ENCODE results near the gene SNX4. TPM values are rescaled to one million over a fixed set of nuclear protein-coding genes. Genes with fewer than 3 reads are reported as not detected.
"Not testable (repeated sequence)": the region's sequence is repeated elsewhere in the genome, so short reads cannot be mapped to it uniquely, and the experiment has no call there.

SNX4 gene
- polyA plus RNA-seq, 1 donor (not counting 4 experiments of a cell fraction or from before 2014, with no cell fraction given) = 17.9 TPM

DNA sequence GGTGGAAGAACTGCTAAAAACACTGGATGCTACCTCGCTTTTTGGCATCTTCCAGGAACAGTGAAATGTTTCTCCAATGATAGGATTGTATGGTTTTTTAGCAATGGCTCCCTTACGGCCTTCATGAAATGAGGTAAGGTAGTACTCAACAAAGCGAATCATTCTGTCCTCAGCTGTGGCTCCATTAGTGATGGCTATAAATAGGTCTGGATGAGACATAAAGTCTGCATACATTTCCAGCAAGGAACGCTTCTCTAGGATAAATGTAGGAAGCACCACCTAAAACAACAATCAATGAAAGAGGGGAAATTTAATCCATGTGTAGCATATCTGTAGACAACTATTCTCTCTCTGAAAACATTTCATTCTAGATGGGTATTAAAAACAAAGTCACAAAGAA, 32.4 kb upstream of the SNX4 start:
- Histone ChIP-seq H3K27ac (ENCODE audit: control insufficient read depth, insufficient read depth, low read length) (no peak overlapping the region), H3K4me3 (ENCODE audit: control insufficient read depth in 2 of 3, extremely low read depth in 1 of 3, insufficient read depth in 2 of 3, low read depth in 1 of 3, low read length in 3 of 3) (no peak overlapping the region), H2AFZ (ENCODE audit: control insufficient read depth, low read length) (no peak overlapping the region), H3K4me1 (ENCODE audit: control insufficient read depth, extremely low read depth, insufficient read depth, low read length) (no peaks in the 10 kb centered on the region), H4K20me1 (ENCODE audit: control insufficient read depth, extremely low read depth, insufficient read depth, low read length) (no peaks in the 10 kb centered on the region), H3K27me3 (ENCODE audit: control insufficient read depth, extremely low read depth, insufficient read depth, low read length) (no peaks in the 10 kb centered on the region), H3K9me1 (ENCODE audit: control insufficient read depth, extremely low read depth, insufficient read depth, low read length) (no peaks in the 10 kb centered on the region), H3K36me3 (ENCODE audit: control insufficient read depth in 2 of 2, extremely low read depth in 1 of 2, insufficient read depth in 2 of 2, low read length in 2 of 2) (no peaks in the 10 kb centered on the region), H3K79me2 (ENCODE audit: control insufficient read depth, insufficient read depth, low read length) (no peaks in the 10 kb centered on the region), H3K4me2 (ENCODE audit: control insufficient read depth, extremely low read depth, insufficient read depth, low read depth, low read length) (no peak overlapping the region), H3K9me3 (ENCODE audit: control insufficient read depth, low read depth, low read length) (no peaks in the 10 kb centered on the region), H3K9ac (ENCODE audit: control insufficient read depth, extremely low read depth, insufficient read depth, low read length) (no peak overlapping the region)
- dilution Hi-C loops (cut with MboI; ENCODE audit: extremely low pct_ligation_motif_present, low sequenced_read_pairs) = no loop called here
- TF ChIP-seq EZH2 (IDR thresholded peaks at IDR 0.05; ENCODE audit: low read length) = no peak
- FAIRE-seq = no peak
- DNase-seq (ENCODE audit: low read depth, low spot score) = no peak

GRCh38 chr3:125528920-125529319, 8.9 kb upstream of the SNX4 start:
- TF ChIP-seq EZH2 (IDR thresholded peaks at IDR 0.05; ENCODE audit: low read length) (no peak), CTCF (optimal IDR thresholded peaks at IDR 0.05 in 1 of 3, IDR thresholded peaks at IDR 0.05 in 1 of 3, conservative IDR thresholded peaks at IDR 0.05 in 1 of 3; ENCODE audit: extremely low read depth in 1 of 3, insufficient read depth in 2 of 3, low read length in 3 of 3) (no peak)
- no peak for FAIRE-seq

DNA sequence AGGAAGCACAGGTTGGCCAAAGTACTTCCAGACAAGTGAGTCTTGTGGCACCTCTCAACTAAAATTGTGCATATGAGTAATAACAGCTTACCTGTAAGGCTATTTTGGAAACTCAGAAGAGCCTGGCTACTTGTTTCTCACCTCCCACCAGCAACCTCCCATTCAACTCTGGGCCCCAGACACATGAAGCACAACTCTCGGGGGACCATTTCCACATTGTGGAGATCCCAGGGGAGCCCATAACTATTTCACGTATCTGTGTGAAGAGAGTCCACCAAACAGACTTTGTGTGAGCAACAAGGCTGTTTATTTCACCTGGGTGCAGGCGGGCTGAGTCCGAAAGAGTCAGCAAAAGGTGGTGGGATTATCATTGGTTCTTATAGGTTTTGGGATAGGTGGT, 5.2 kb upstream of the SNX4 start:
- H4K20me1 ChIP-seq (ENCODE audit: control insufficient read depth, extremely low read depth, insufficient read depth, low read length) = no peaks in the 10 kb centered on the region
- H3K4me2 ChIP-seq (ENCODE audit: control insufficient read depth, extremely low read depth, insufficient read depth, low read depth, low read length) = no peak overlapping the region
- no peak overlapping the region for H3K27ac ChIP-seq (ENCODE audit: control insufficient read depth, insufficient read depth, low read length)
- DNase-seq (ENCODE audit: low read depth, low spot score) = no peak
- H3K4me3 ChIP-seq (ENCODE audit: control insufficient read depth in 2 of 3, extremely low read depth in 1 of 3, insufficient read depth in 2 of 3, low read depth in 1 of 3, low read length in 3 of 3) = no peak overlapping the region
- no peaks in the 10 kb centered on the region for H3K4me1 ChIP-seq (ENCODE audit: control insufficient read depth, extremely low read depth, insufficient read depth, low read length)
- no peak for FAIRE-seq
- dilution Hi-C loops (cut with MboI; ENCODE audit: extremely low pct_ligation_motif_present, low sequenced_read_pairs) = no loop called here
- H3K27me3 ChIP-seq (ENCODE audit: control insufficient read depth, extremely low read depth, insufficient read depth, low read length) = no peaks in the 10 kb centered on the region
- H3K9ac ChIP-seq (ENCODE audit: control insufficient read depth, extremely low read depth, insufficient read depth, low read length) = no peak overlapping the region
- H3K9me1 ChIP-seq (ENCODE audit: control insufficient read depth, extremely low read depth, insufficient read depth, low read length) = no peaks in the 10 kb centered on the region
- peaks cover 0 to 1% of the 10 kb centered on the region in 2 experiments for H3K36me3 ChIP-seq (ENCODE audit: control insufficient read depth in 2 of 2, extremely low read depth in 1 of 2, insufficient read depth in 2 of 2, low read length in 2 of 2)
- no peak for TF ChIP-seq EZH2 (IDR thresholded peaks at IDR 0.05; ENCODE audit: low read length)
- no peak for TF ChIP-seq CTCF (optimal IDR thresholded peaks at IDR 0.05 in 1 of 3, IDR thresholded peaks at IDR 0.05 in 1 of 3, conservative IDR thresholded peaks at IDR 0.05 in 1 of 3; ENCODE audit: extremely low read depth in 1 of 3, insufficient read depth in 2 of 3, low read length in 3 of 3)
- H3K9me3 ChIP-seq (ENCODE audit: control insufficient read depth, low read depth, low read length) = no peaks in the 10 kb centered on the region
- no peak overlapping the region for H2AFZ ChIP-seq (ENCODE audit: control insufficient read depth, low read length)
- H3K79me2 ChIP-seq (ENCODE audit: control insufficient read depth, insufficient read depth, low read length) = peaks cover 2% of the 10 kb centered on the region

More at GRCh38 chr3:125528920-125529319, 8.9 kb upstream of the SNX4 start:
- no peak for DNase-seq (ENCODE audit: low read depth, low spot score)
- Histone ChIP-seq H2AFZ (ENCODE audit: control insufficient read depth, low read length) (no peak overlapping the region), H4K20me1 (ENCODE audit: control insufficient read depth, extremely low read depth, insufficient read depth, low read length) (no peaks in the 10 kb centered on the region), H3K27ac (ENCODE audit: control insufficient read depth, insufficient read depth, low read length) (no peak overlapping the region), H3K9me1 (ENCODE audit: control insufficient read depth, extremely low read depth, insufficient read depth, low read length) (no peaks in the 10 kb centered on the region), H3K9ac (ENCODE audit: control insufficient read depth, extremely low read depth, insufficient read depth, low read length) (no peak overlapping the region), H3K4me2 (ENCODE audit: control insufficient read depth, extremely low read depth, insufficient read depth, low read depth, low read length) (no peak overlapping the region), H3K79me2 (ENCODE audit: control insufficient read depth, insufficient read depth, low read length) (no peaks in the 10 kb centered on the region), H3K4me3 (ENCODE audit: control insufficient read depth in 2 of 3, extremely low read depth in 1 of 3, insufficient read depth in 2 of 3, low read depth in 1 of 3, low read length in 3 of 3) (no peak overlapping the region), H3K36me3 (ENCODE audit: control insufficient read depth in 2 of 2, extremely low read depth in 1 of 2, insufficient read depth in 2 of 2, low read length in 2 of 2) (peaks cover 0 to 3% of the 10 kb centered on the region in 2 experiments), H3K27me3 (ENCODE audit: control insufficient read depth, extremely low read depth, insufficient read depth, low read length) (no peaks in the 10 kb centered on the region), H3K9me3 (ENCODE audit: control insufficient read depth, low read depth, low read length) (no peaks in the 10 kb centered on the region), H3K4me1 (ENCODE audit: control insufficient read depth, extremely low read depth, insufficient read depth, low read length) (no peaks in the 10 kb centered on the region)
- dilution Hi-C loops (cut with MboI; ENCODE audit: extremely low pct_ligation_motif_present, low sequenced_read_pairs) = no loop called here

DNA sequence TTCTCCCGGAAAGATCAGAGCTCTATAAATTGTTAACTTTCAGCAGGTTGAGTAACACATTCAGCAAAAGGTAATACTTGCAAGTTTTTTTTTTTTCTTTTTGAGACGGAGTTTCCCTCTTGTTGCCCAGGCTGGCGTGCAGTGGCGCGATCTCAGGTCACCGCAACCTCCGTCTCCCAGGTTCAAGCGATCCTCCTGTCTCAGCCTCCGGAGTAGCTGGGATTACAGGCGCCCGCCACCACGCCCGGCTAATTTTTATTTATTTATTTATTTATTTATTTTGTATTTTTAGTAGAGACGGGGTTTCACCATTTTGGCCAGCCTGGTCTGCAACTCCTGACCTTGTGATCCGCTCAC, 539 bp upstream of the SNX4 start:
- dilution Hi-C loops (cut with MboI; ENCODE audit: extremely low pct_ligation_motif_present, low sequenced_read_pairs); H4K20me1 ChIP-seq (ENCODE audit: control insufficient read depth, extremely low read depth, insufficient read depth, low read length); H3K27me3 ChIP-seq (ENCODE audit: control insufficient read depth, extremely low read depth, insufficient read depth, low read length); FAIRE-seq; DNase-seq (ENCODE audit: low read depth, low spot score); H3K36me3 ChIP-seq (ENCODE audit: control insufficient read depth in 2 of 2, extremely low read depth in 1 of 2, insufficient read depth in 2 of 2, low read length in 2 of 2); H3K9me3 ChIP-seq (ENCODE audit: control insufficient read depth, low read depth, low read length); H3K9me1 ChIP-seq (ENCODE audit: control insufficient read depth, extremely low read depth, insufficient read depth, low read length): not testable (repeated sequence)
- Histone ChIP-seq H2AFZ (ENCODE audit: control insufficient read depth, low read length) (peak overlapping the region; percentile 96), H3K4me3 (ENCODE audit: control insufficient read depth in 2 of 3, extremely low read depth in 1 of 3, insufficient read depth in 2 of 3, low read depth in 1 of 3, low read length in 3 of 3) (peak overlapping the region; percentile 91 to 96 (median 95)), H3K9ac (ENCODE audit: control insufficient read depth, extremely low read depth, insufficient read depth, low read length) (peak overlapping the region; percentile 90), H3K4me1 (ENCODE audit: control insufficient read depth, extremely low read depth, insufficient read depth, low read length) (peaks cover 12% of the 10 kb centered on the region), H3K27ac (ENCODE audit: control insufficient read depth, insufficient read depth, low read length) (peak overlapping the region; percentile 76), H3K79me2 (ENCODE audit: control insufficient read depth, insufficient read depth, low read length) (peaks cover 38% of the 10 kb centered on the region), H3K4me2 (ENCODE audit: control insufficient read depth, extremely low read depth, insufficient read depth, low read depth, low read length) (peak overlapping the region; percentile 78)
